GM12878 (cell line): ENCODE measurements around the gene CLK1. TPM values are rescaled to one million over a fixed set of nuclear protein-coding genes. Genes with fewer than 3 reads are reported as not detected.

Source experiments
- CREM ChIP-seq: IDR thresholded peaks from 2 replicates; pipeline ENCODE4 v1.6.1; 2014; ENCODE audit warnings: antibody characterized with exemption, low read depth
- DPF2 ChIP-seq: fragments of 450-650 bp; IDR thresholded peaks from 2 replicates; pipeline ENCODE4 v1.6.1; 2017; ENCODE audit warnings: mild to moderate bottlenecking
- E4F1 ChIP-seq: fragments of 450-650 bp; IDR thresholded peaks from 2 replicates; pipeline ENCODE4 v1.6.1; 2018; ENCODE audit warnings: borderline replicate concordance, mild to moderate bottlenecking; ENCODE audit not compliant: partially characterized antibody
- GATAD2B ChIP-seq: fragments of 450-650 bp; conservative IDR thresholded peaks from 2 replicates; pipeline ENCODE4 v1.6.1; 2017; ENCODE audit warnings: low read depth, mild to moderate bottlenecking, moderate library complexity
- HSF1 ChIP-seq: fragments of 150-350 bp; IDR thresholded peaks from 2 replicates; pipeline ENCODE4 v1.6.1; 2014; ENCODE audit warnings: mild to moderate bottlenecking, low read depth, low read length
- JUNB ChIP-seq: IDR thresholded peaks from 2 replicates; pipeline ENCODE4 v1.6.1; 2016; ENCODE audit warnings: antibody characterized with exemption, mild to moderate bottlenecking
- MEF2A ChIP-seq: IDR thresholded peaks from 2 replicates; pipeline ENCODE4 v1.6.1; 2011; ENCODE audit warnings: low read depth, mild to moderate bottlenecking, low read length, moderate library complexity; ENCODE audit not compliant: insufficient read depth
- NFYB ChIP-seq: IDR thresholded peaks from 2 replicates; pipeline ENCODE4 v1.6.1; 2011; ENCODE audit warnings: low read depth, mild to moderate bottlenecking, low read length, improper control_type of control experiment, moderate library complexity; ENCODE audit not compliant: insufficient read depth
- NR2C1 ChIP-seq: fragments of 450-650 bp; IDR thresholded peaks from 2 replicates; pipeline ENCODE4 v1.6.1; 2017; ENCODE audit warnings: antibody characterized with exemption, mild to moderate bottlenecking, moderate library complexity
- RCOR1 ChIP-seq: conservative IDR thresholded peaks from 2 replicates; pipeline ENCODE4 v1.6.1; 2012; ENCODE audit warnings: low read depth, low read length, improper control_type of control experiment
- RUNX3 ChIP-seq: IDR thresholded peaks from 2 replicates; pipeline ENCODE4 v1.6.1; 2012; ENCODE audit warnings: low read length, inconsistent platforms
- SMAD1 ChIP-seq: fragments of 450-650 bp; IDR thresholded peaks from 2 replicates; pipeline ENCODE4 v1.6.1; 2018; ENCODE audit warnings: mild to moderate bottlenecking, low read depth; ENCODE audit not compliant: partially characterized antibody
- SPI1 ChIP-seq: IDR thresholded peaks from 2 replicates; pipeline ENCODE4 v1.6.1; 2011; ENCODE audit warnings: low read depth, mild to moderate bottlenecking, low read length, moderate library complexity, borderline replicate concordance; ENCODE audit not compliant: insufficient read depth
- SRF ChIP-seq, 2 experiments: IDR thresholded peaks; 2 replicates each; pipeline ENCODE4 v1.6.1; 2011; ENCODE audit warnings: low read depth in 2 of 2, low read length in 2 of 2, mild to moderate bottlenecking in 1 of 2, moderate library complexity in 1 of 2
- STAT1 ChIP-seq: fragments of 450-650 bp; conservative IDR thresholded peaks from 2 replicates; pipeline ENCODE4 v1.6.1; 2014; ENCODE audit warnings: antibody characterized with exemption, mild to moderate bottlenecking
- YBX1 ChIP-seq: fragments of 450-650 bp; IDR thresholded peaks from 2 replicates; pipeline ENCODE4 v1.6.1; 2016; ENCODE audit warnings: antibody characterized with exemption
- ZBTB11 ChIP-seq: fragments of 450-650 bp; formaldehyde crosslinking; IDR thresholded peaks from 2 replicates; pipeline ENCODE4 v1.5.0; 2022; ENCODE audit warnings: mild to moderate bottlenecking, missing genetic modification characterization
- ZBTB40 ChIP-seq: fragments of 450-650 bp; IDR thresholded peaks from 2 replicates; pipeline ENCODE4 v1.6.1; 2016; ENCODE audit warnings: mild to moderate bottlenecking, moderate library complexity, borderline replicate concordance
- ZNF384 ChIP-seq: IDR thresholded peaks from 2 replicates; pipeline ENCODE4 v1.6.1; 2012; ENCODE audit warnings: low read depth, mild to moderate bottlenecking, low read length, improper control_type of control experiment, borderline replicate concordance
- polyA plus RNA-seq, 11 experiments: library from polyadenylated mRNA; depleted of rRNA in 4 of 11; unstranded in 6 of 11; stranded (reverse) in 5 of 11; fragments of >200 nt; fragmentation: Nextera tagmentation in 4 of 11; fragmentation: Illumina TruSeq in 1 of 11; extraction: Ambion mirVana in 4 of 11; extraction: Trizol in 1 of 11; gene quantifications; 1 replicate in 1 of 11; 2 replicates in 10 of 11; pipeline versions ENCODE4 v1.2.1 to v1.2.3, GENCODE V29; 2011 to 2016; ENCODE audit warnings: inconsistent platforms in 2 of 11, missing spikeins in 2 of 11, low read depth in 1 of 11
- total RNA-seq, 4 experiments: library from RNA; depleted of rRNA in 3 of 4; stranded (reverse); fragments of >200 nt in 3 of 4; fragmentation: Illumina TruSeq in 1 of 4; extraction: Trizol in 1 of 4; gene quantifications; 2 replicates each; pipeline versions ENCODE4 v1.2.1 to v1.2.3, GENCODE V29; 2013 to 2021

Gene CLK1
- total and polyA plus RNA-seq, 10 of the 15 experiments (the other 5 are each of a cell fraction or from before 2014, with no cell fraction given): 61.2 to 221 (median 80.1) TPM

GRCh38 chr2:200814276-200814815 is 50.1 kb downstream of the CLK1 start (continued):
- no peak for TF ChIP-seq E4F1
- TF ChIP-seq JUNB: peak; percentile 84
- TF ChIP-seq ZBTB11 (CRISPR knock-in tag): no peak
- TF ChIP-seq SMAD1: no peak
- no peak for TF ChIP-seq ZBTB40
- TF ChIP-seq SPI1: no peak
- no peak for TF ChIP-seq SRF (IDR thresholded peaks at IDR 0.05; ENCODE audit: low read depth in 2 of 2, low read length in 2 of 2)
- TF ChIP-seq ZNF384: no peak
- TF ChIP-seq YBX1: no peak
- TF ChIP-seq RCOR1: no peak
- TF ChIP-seq NFYB: no peak
- TF ChIP-seq DPF2: 0 out of 2 replicates have a peak, but pooled peaks have one; percentile 22
- TF ChIP-seq NR2C1: no peak
- no peak for TF ChIP-seq STAT1
- TF ChIP-seq GATAD2B: no peak
- TF ChIP-seq RUNX3: peak; percentile 96
- no peak for TF ChIP-seq HSF1
- TF ChIP-seq MEF2A: peak; percentile 64; the same call in 1 of the 2 replicates
- TF ChIP-seq CREM: peak; percentile 53; the same call in 1 of the 2 replicates
